SK-N-MC (cell line): ENCODE measurements around the gene SLC29A1.

Source experiments
- DNase-seq: peaks from one replicate; pipeline ENCODE4 v3.0.0-alpha.2; 2011; ENCODE audit warnings: low read depth, low spot score
- H3K27ac ChIP-seq: fragments of 200-600 bp; sonication (generic); 2 replicates; pipeline ENCODE4 v1.5.1; 2016; ENCODE audit warnings: mixed run types
- H3K36me3 ChIP-seq: fragments of 200-600 bp; sonication (generic); 2 replicates; pipeline ENCODE4 v1.6.1; 2017; ENCODE audit warnings: antibody characterized with exemption, low read length, mixed read lengths; ENCODE audit not compliant: insufficient read depth
- H3K4me3 ChIP-seq: fragments of 200-600 bp; sonication (generic); 2 replicates; pipeline ENCODE4 v1.5.1; 2016
- H3K9ac ChIP-seq: fragments of 200-600 bp; sonication (generic); 2 replicates; pipeline ENCODE4 v1.8.0; 2017; ENCODE audit warnings: mixed run types, mixed read lengths; ENCODE audit not compliant: insufficient read length
- H3K9me3 ChIP-seq: fragments of 200-600 bp; sonication (generic); 2 replicates; pipeline ENCODE4 v1.6.1; 2017; ENCODE audit warnings: low read depth, mild to moderate bottlenecking, antibody characterized with exemption, low read length, moderate library complexity, mixed read lengths
- EZH2 ChIP-seq: fragments of 200-600 bp; sonication (generic); IDR thresholded peaks from one replicate; pipeline ENCODE4 v1.6.1; 2017; ENCODE audit warnings: antibody characterized with exemption
- FOXP2 ChIP-seq: optimal IDR thresholded peaks from 2 replicates; pipeline ENCODE3; 2011; ENCODE audit warnings: mild to moderate bottlenecking, moderate library complexity; ENCODE audit not compliant: insufficient read depth; ENCODE audit errors: extremely low read length, control extremely low read depth
- POLR2AphosphoS5 ChIP-seq: IDR thresholded peaks from 2 replicates; pipeline ENCODE4 v1.6.1; 2012; ENCODE audit warnings: mild to moderate bottlenecking, low read depth, low read length, borderline replicate concordance

Gene SLC29A1

DNA sequence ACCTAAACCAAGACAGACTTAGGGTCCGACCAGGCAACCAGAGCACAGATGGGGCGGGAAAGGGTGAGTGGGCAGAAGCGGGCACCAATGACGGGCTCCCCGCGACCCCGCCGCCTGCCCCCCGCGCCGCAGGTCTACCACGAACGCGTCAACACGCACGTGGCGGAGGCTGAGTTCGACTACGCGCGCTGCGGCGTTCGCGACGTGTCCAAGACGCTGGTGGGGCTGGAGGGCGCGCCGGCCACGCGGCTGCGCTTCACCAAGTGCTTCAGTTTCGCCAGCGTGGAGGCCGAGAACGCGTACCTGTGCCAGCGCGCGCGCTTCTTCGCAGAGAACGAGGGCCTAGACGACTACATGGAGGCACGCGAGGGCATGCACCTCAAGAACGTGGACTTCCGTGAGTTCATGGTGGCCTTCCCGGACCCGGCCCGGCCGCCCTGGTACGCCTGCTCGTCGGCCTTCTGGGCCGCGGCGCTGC, 51.9 kb downstream of the SLC29A1 start:
- no peak overlapping the region for H3K9ac ChIP-seq
- TF ChIP-seq EZH2 (no peak), FOXP2 (no peak), POLR2AphosphoS5 (no peak)
- no peaks in the 10 kb centered on the region for H3K9me3 ChIP-seq
- no peaks in the 10 kb centered on the region for H3K36me3 ChIP-seq
- H3K27ac ChIP-seq: no peak overlapping the region
- no peak overlapping the region for H3K4me3 ChIP-seq
- DNase-seq: no peak

DNA sequence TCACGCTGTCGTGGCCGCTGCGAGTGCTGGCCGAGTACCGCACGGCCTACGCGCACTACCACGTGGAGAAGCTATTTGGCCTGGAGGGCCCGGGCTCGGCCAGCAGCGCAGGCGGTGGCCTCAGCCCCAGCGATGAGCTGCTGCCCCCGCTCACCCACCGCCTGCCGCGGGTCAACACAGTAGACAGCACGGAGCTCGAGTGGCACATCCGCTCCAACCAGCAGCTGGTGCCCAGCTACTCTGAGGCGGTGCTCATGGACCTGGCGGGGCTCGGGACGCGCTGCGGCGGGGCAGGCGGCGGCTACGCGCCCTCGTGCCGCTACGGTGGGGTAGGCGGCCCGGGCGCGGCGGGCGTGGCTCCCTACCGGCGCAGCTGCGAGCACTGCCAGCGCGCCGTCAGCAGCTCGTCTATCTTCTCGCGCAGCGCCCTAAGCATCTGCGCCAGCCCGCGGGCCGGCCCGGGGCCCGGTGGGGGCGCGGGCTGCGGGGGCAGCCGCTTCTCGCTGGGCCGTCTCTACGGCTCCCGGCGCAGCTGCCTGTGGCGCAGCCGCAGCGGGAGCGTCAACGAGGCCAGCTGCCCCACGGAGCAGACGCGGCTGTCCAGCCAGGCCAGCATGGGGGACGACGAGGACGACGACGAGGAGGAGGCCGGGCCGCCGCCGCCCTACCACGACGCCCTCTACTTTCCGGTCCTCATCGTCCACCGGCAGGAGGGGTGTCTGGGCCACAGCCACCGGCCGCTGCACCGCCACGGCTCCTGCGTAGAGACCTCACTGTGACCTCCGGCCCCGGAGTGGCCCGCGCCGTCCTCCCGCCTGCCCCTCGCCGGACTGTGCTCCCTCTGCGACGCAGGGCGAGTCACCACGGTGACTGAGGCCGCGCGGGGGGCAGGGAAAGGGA, 52.6 kb downstream of the SLC29A1 start:
- Histone ChIP-seq H3K9ac (no peak overlapping the region), H3K27ac (no peak overlapping the region), H3K4me3 (no peak overlapping the region), H3K36me3 (no peaks in the 10 kb centered on the region), H3K9me3 (no peaks in the 10 kb centered on the region)
- no peak for DNase-seq
- TF ChIP-seq EZH2: no peak
- no peak for TF ChIP-seq POLR2AphosphoS5
- TF ChIP-seq FOXP2: no peak

DNA sequence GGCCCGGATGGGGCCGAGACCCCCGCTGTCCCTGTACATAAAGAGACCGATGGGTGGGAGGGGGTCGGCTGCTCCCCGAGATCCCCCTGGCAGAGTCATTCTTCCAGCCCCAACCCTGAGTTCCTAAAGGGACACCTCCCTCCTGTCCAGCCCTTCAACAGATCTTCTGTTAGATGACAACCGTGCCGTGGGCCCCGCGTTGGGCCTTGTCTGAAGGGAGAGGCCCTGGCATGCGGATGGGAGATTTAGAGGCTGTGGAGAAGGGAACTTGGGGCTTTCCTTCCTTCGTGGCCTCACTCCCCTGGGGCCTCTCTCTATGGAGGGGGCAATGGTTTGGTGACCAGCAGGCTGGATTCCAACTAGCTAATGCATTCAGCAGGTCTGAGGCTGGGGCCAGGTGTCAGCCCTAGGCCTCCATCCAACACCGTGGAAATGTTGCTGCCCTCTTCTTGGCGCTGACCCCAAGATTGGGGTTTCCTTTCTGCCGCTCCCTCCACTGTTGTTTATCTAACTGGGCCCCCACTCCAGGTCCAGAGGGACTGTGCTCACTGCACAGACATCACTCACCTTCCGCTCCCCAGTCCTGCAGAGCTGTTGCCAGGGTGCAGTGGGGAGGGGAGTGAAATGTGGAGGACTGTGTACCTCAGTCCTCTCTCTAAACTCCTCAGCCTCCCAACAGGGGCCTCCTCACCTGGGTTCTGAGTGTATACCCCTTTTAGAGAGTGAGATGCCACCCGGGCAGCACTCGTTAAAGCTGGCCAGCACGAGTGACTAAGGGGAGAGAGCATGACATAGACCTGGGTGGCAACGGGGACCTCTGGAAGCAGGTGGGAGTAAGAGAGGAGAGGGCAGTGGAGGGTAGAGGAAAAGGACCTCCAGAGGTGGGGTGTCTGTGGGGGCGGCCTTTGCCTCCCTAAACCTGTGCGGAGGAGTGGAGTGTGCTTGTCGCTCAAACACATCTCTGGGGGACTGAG, 53.6 kb downstream of the SLC29A1 start:
- H3K4me3 ChIP-seq: no peak overlapping the region
- DNase-seq: no peak
- no peak overlapping the region for H3K27ac ChIP-seq
- no peaks in the 10 kb centered on the region for H3K36me3 ChIP-seq
- H3K9me3 ChIP-seq: no peaks in the 10 kb centered on the region
- no peak overlapping the region for H3K9ac ChIP-seq
- TF ChIP-seq EZH2 (no peak), POLR2AphosphoS5 (no peak), FOXP2 (no peak)

DNA sequence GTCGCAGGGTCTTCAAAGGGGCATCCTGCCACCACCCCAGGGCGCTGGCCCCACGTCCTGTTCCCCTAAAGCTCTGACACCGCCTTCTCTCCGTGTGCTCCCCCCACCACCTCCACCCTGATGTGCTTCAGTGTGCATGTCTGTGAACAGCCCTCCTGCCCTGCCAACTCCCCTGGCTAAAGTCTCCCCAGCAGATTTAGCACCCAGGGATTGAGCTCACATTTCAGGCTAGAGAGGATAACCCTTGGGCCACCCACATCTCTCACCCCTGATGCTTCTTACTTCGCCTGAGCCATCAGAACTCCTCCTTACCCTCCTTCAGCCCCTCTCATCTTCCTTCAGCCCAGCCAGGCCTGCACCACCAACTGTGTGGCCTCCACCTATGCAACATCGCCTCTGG, 54.4 kb downstream of the SLC29A1 start:
- no peak for DNase-seq
- Histone ChIP-seq H3K9ac (no peak overlapping the region), H3K4me3 (no peak overlapping the region), H3K36me3 (no peaks in the 10 kb centered on the region), H3K27ac (no peak overlapping the region), H3K9me3 (no peaks in the 10 kb centered on the region)
- TF ChIP-seq POLR2AphosphoS5 (no peak), FOXP2 (no peak), EZH2 (no peak)

DNA sequence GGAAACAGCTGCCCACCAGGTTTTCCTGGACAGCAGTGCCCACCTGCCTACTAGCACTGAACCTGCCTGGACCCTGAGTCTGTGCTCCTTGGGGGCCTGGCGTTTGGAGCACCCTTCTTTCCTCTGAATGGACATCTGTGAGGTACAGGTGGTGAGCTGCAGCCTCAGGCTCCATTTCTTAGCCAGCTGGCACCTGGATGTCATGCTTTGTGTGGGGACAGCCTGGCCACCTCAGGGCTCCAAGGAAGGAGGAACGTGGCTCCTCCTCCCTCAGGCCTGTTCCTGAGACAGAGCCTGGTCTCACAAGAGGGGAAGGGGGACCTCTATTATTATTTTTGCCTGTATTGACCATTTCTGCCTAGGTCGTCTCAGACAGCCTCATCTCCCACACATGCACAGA, 54.9 kb downstream of the SLC29A1 start:
- no peak overlapping the region for H3K4me3 ChIP-seq
- H3K9ac ChIP-seq: no peak overlapping the region
- no peak for DNase-seq
- no peaks in the 10 kb centered on the region for H3K36me3 ChIP-seq
- TF ChIP-seq EZH2 (no peak), POLR2AphosphoS5 (no peak), FOXP2 (no peak)
- H3K9me3 ChIP-seq: no peaks in the 10 kb centered on the region
- no peak overlapping the region for H3K27ac ChIP-seq

DNA sequence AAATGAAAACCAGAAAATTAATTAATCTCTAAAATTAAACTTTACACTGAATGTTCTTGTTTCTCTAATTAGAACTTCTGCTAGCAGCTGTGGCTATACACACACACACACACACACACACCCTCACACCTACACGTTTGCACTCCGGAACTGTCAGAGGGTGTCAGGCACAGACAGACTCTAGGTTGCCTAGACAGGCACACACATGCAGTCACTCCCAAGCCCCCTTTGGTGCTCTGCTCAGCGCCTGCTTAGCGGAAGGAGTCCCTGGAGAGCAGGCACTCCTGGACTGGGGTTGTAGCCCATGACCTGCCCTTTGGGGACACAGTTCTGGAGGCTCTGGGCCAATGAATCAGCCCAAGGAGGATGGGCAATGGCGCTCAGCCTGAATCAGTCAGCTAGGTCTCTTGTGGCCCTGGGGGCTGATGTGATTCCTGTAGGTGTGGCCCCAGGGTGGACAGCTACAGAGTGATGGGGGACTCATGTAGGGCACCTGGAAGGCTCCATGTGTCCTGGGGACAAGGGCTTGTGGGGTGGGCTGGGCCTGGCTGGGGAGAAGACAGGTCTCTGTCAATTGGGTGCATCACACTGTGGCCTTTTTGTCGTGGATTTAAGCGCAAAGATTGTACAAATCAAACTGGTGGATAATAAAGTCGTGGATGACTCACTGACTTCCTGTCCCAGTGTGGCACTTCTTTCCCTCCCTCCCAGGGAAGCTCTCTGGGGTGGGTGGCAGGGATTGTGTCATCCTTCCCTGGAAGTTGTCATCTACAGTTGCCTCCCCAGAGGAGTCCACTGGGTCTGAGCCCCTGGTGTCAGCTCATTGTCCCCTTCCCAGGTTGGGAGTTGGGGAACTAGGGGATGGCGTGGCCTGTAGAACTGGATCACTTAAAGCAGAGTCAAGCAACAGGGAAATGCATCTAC, 55.6 kb downstream of the SLC29A1 start:
- no peak overlapping the region for H3K9ac ChIP-seq
- TF ChIP-seq FOXP2 (no peak), EZH2 (no peak), POLR2AphosphoS5 (no peak)
- no peak overlapping the region for H3K27ac ChIP-seq
- no peaks in the 10 kb centered on the region for H3K36me3 ChIP-seq
- DNase-seq: no peak
- no peaks in the 10 kb centered on the region for H3K9me3 ChIP-seq
- H3K4me3 ChIP-seq: no peak overlapping the region
